ENCODE measurements around the gene NR1D2. TPM values are rescaled to one million over a fixed set of nuclear protein-coding genes. Genes with fewer than 3 reads are reported as not detected.

The NR1D2 gene
- polyA plus RNA-seq, 1 donor from 2014 or later, result 12.9 TPM

- Histone ChIP-seq H3K36me3 (ENCODE audit: insufficient read depth, low read length) (peaks cover 6% of the 10 kb centered on the region), H3K9ac (ENCODE audit: low read length) (no peak overlapping the region), H3K4me3 (ENCODE audit: low read length) (no peak overlapping the region), H3K79me2 (replicated peaks; ENCODE audit: insufficient read depth, low read length) (no peaks in the 10 kb centered on the region), H3K27me3 (ENCODE audit: insufficient read depth, low read depth, low read length) (no peaks in the 10 kb centered on the region), H3F3A (ENCODE audit: insufficient read depth, low read length, poor library complexity, severe bottlenecking) (no peaks in the 10 kb centered on the region), H3K9me2 (ENCODE audit: insufficient read depth, low read length) (no peaks in the 10 kb centered on the region), H3K9me3 (ENCODE audit: low read length) (no peaks in the 10 kb centered on the region), H2AFZ (ENCODE audit: low read depth, low read length) (no peak overlapping the region), H3K4me2 (ENCODE audit: low read length) (no peak overlapping the region), H3K27ac (ENCODE audit: low read length) (no peak overlapping the region), H4K20me1 (ENCODE audit: insufficient read depth) (no peaks in the 10 kb centered on the region)
- no peak for TF ChIP-seq REST (IDR thresholded peaks at IDR 0.05; ENCODE audit: borderline replicate concordance)
- no peak for TF ChIP-seq RAD21 (conservative IDR thresholded peaks at IDR 0.05)
- TF ChIP-seq SMC3 (conservative IDR thresholded peaks at IDR 0.05; ENCODE audit: poor library complexity), result no peak
- TF ChIP-seq POLR2AphosphoS5 (IDR thresholded peaks at IDR 0.05), result no peak
- TF ChIP-seq MXI1 (conservative IDR thresholded peaks at IDR 0.05; ENCODE audit: poor library complexity, severe bottlenecking), result no peak
- no peak for TF ChIP-seq TAF1 (IDR thresholded peaks at IDR 0.05; ENCODE audit: low read depth)
- TF ChIP-seq EP300 (conservative IDR thresholded peaks at IDR 0.05; ENCODE audit: poor library complexity, severe bottlenecking), result no peak
- TF ChIP-seq CTCF (IDR thresholded peaks at IDR 0.05; ENCODE audit: poor library complexity, severe bottlenecking), result no peak
- no peak for TF ChIP-seq EZH2 (IDR thresholded peaks at IDR 0.05; ENCODE audit: borderline replicate concordance, insufficient read depth, low read length, poor library complexity, severe bottlenecking)
Measured at GRCh38 chr3:23961066-23961465, 16.0 kb downstream of the NR1D2 start.

GRCh38 chr3:23961913-23962312 is 16.8 kb downstream of the NR1D2 start:
- Histone ChIP-seq H3K27ac (ENCODE audit: low read length) (no peak overlapping the region), H3F3A (ENCODE audit: insufficient read depth, low read length, poor library complexity, severe bottlenecking) (no peaks in the 10 kb centered on the region), H3K36me3 (ENCODE audit: insufficient read depth, low read length) (peaks cover 6% of the 10 kb centered on the region), H3K9ac (ENCODE audit: low read length) (no peak overlapping the region), H3K9me3 (ENCODE audit: low read length) (no peaks in the 10 kb centered on the region), H3K4me3 (ENCODE audit: low read length) (no peak overlapping the region), H3K27me3 (ENCODE audit: insufficient read depth, low read depth, low read length) (no peaks in the 10 kb centered on the region), H3K79me2 (replicated peaks; ENCODE audit: insufficient read depth, low read length) (no peaks in the 10 kb centered on the region), H3K9me2 (ENCODE audit: insufficient read depth, low read length) (no peaks in the 10 kb centered on the region), H2AFZ (ENCODE audit: low read depth, low read length) (no peak overlapping the region), H3K4me2 (ENCODE audit: low read length) (no peak overlapping the region), H4K20me1 (ENCODE audit: insufficient read depth) (no peaks in the 10 kb centered on the region)
- no peak for TF ChIP-seq TAF1 (IDR thresholded peaks at IDR 0.05; ENCODE audit: low read depth)
- TF ChIP-seq SMC3 (conservative IDR thresholded peaks at IDR 0.05; ENCODE audit: poor library complexity), result no peak
- TF ChIP-seq MXI1 (conservative IDR thresholded peaks at IDR 0.05; ENCODE audit: poor library complexity, severe bottlenecking), result no peak
- no peak for TF ChIP-seq POLR2AphosphoS5 (IDR thresholded peaks at IDR 0.05)
- no peak for TF ChIP-seq EZH2 (IDR thresholded peaks at IDR 0.05; ENCODE audit: borderline replicate concordance, insufficient read depth, low read length, poor library complexity, severe bottlenecking)
- no peak for TF ChIP-seq CTCF (IDR thresholded peaks at IDR 0.05; ENCODE audit: poor library complexity, severe bottlenecking)
- TF ChIP-seq EP300 (conservative IDR thresholded peaks at IDR 0.05; ENCODE audit: poor library complexity, severe bottlenecking), result no peak
- TF ChIP-seq REST (IDR thresholded peaks at IDR 0.05; ENCODE audit: borderline replicate concordance), result no peak
- TF ChIP-seq RAD21 (conservative IDR thresholded peaks at IDR 0.05), result no peak

Measured in neural cell (in vitro differentiated cells).